GM23248 (cell line): ENCODE data around the gene RPS8. TPM values are rescaled to one million over a fixed set of nuclear protein-coding genes. Genes with fewer than 3 reads are reported as not detected.

Experiments
- DNase-seq: peaks from one replicate; pipeline ENCODE4 v3.0.0-alpha.2; 2015
- H2AFZ ChIP-seq: fragments of 200-600 bp; sonication (generic); 2 replicates; pipeline ENCODE4 v1.6.1; 2016; ENCODE audit warnings: antibody characterized with exemption
- H3F3A ChIP-seq: fragments of 200-600 bp; sonication (generic); 2 replicates; pipeline ENCODE4 v1.6.1; 2016; ENCODE audit warnings: mild to moderate bottlenecking, antibody characterized with exemption, mixed run types; ENCODE audit not compliant: insufficient read depth
- H3K27ac ChIP-seq: fragments of 200-600 bp; sonication (generic); 2 replicates; pipeline ENCODE4 v1.5.1; 2016; ENCODE audit warnings: mild to moderate bottlenecking
- H3K27me3 ChIP-seq: fragments of 200-600 bp; sonication (generic); replicated peaks from 2 replicates; pipeline ENCODE4 v1.6.1; 2016; ENCODE audit warnings: mild to moderate bottlenecking; ENCODE audit not compliant: insufficient read depth
- H3K36me3 ChIP-seq: fragments of 200-600 bp; sonication (generic); 2 replicates; pipeline ENCODE4 v1.6.1; 2016; ENCODE audit warnings: low read depth, mild to moderate bottlenecking
- H3K4me1 ChIP-seq: fragments of 200-600 bp; sonication (generic); 2 replicates; pipeline ENCODE4 v1.6.1; 2016; ENCODE audit warnings: mild to moderate bottlenecking; ENCODE audit not compliant: insufficient read depth
- H3K4me2 ChIP-seq: fragments of 200-600 bp; sonication (generic); one replicate; pipeline ENCODE4 v1.6.1; 2016; ENCODE audit warnings: mild to moderate bottlenecking; ENCODE audit not compliant: unreplicated experiment
- H3K4me3 ChIP-seq: fragments of 200-600 bp; sonication (generic); 2 replicates; pipeline ENCODE4 v1.5.1; 2016; ENCODE audit warnings: mild to moderate bottlenecking
- H3K79me2 ChIP-seq: fragments of 200-600 bp; sonication (generic); 2 replicates; pipeline ENCODE4 v1.6.1; 2016; ENCODE audit warnings: mild to moderate bottlenecking; ENCODE audit not compliant: insufficient read depth
- H3K9ac ChIP-seq: fragments of 200-600 bp; sonication (generic); 2 replicates; pipeline ENCODE4 v1.6.1; 2016; ENCODE audit warnings: mild to moderate bottlenecking
- H3K9me2 ChIP-seq: fragments of 200-600 bp; sonication (generic); 2 replicates; pipeline ENCODE4 v1.6.1; 2016; ENCODE audit warnings: mixed run types, mild to moderate bottlenecking, moderate library complexity; ENCODE audit not compliant: insufficient read depth
- H3K9me3 ChIP-seq: fragments of 200-600 bp; sonication (generic); one replicate; pipeline ENCODE4 v1.6.1; 2017; ENCODE audit warnings: low read depth
- H4K20me1 ChIP-seq: fragments of 200-600 bp; sonication (generic); 2 replicates; pipeline ENCODE4 v1.6.0; 2016; ENCODE audit not compliant: insufficient read depth
- EZH2 ChIP-seq: fragments of 200-600 bp; sonication (generic); IDR thresholded peaks from 2 replicates; pipeline ENCODE4 v1.6.1; 2018; ENCODE audit warnings: antibody characterized with exemption, mild to moderate bottlenecking; ENCODE audit not compliant: insufficient read depth, poor library complexity, severe bottlenecking
- EZH2phosphoT487 ChIP-seq: fragments of 200-600 bp; sonication (generic); IDR thresholded peaks from 2 replicates; pipeline ENCODE4 v1.6.1; 2018; ENCODE audit warnings: antibody characterized with exemption, moderate library complexity, mild to moderate bottlenecking, low read depth; ENCODE audit not compliant: insufficient read depth
- WGBS, 2 experiments: methylation state at CpG; one replicate each; pipeline ENCODE4 v1.1.6; 2015 to 2017; ENCODE audit warnings: low lambda C conversion rate in 2 of 2, low coverage in 1 of 2; ENCODE audit errors: missing lambda C conversion rate in 2 of 2; 5-methylcytosine and 5-hydroxymethylcytosine counted together
- in situ Hi-C: fragments of 300-500 bp; cut with MboI; formaldehyde crosslinking; loops from 2 replicates; pipeline ENCODE4 v1.15.0; 2020
- polyA plus RNA-seq: library from polyadenylated mRNA; unstranded; fragments of >200 nt; fragmentation: Nextera tagmentation; extraction: Ambion mirVana; gene quantifications from 2 replicates; pipeline ENCODE4 v1.2.1, GENCODE V29; 2016
- total RNA-seq: library from RNA; depleted of rRNA; stranded (reverse); fragments of >200 nt; shearing (Covaris generic); gene quantifications from 2 replicates; pipeline ENCODE4 v1.2.3, GENCODE V29; 2014

Gene RPS8
- total and polyA plus RNA-seq, 2 experiments from 2014 or later: 596 to 1,375 TPM

DNA sequence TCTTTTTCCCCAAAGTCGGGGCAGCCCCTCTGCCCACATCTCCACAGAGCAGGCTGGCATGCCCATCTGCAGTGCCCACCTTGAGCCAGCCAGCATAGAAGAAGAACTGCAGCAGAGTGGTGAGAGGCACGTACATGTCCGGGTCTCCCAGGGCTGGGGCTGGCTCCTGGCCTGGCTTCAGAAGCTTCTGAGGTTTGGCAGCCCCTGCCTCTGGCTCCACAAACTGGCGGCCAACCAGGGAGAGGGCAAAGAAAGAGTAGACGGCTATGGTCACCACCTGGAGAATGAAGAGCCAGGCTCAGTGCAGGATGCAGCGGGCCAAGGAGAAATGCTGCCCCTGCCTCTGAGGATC lies 9.7 kb downstream of the RPS8 start:
- Histone ChIP-seq H3K4me1 (no peaks in the 10 kb centered on the region), H3K27ac (no peak overlapping the region), H3K36me3 (peaks cover 11% of the 10 kb centered on the region; the same call in 1 of the 2 replicates), H3K9ac (no peak overlapping the region), H4K20me1 (no peaks in the 10 kb centered on the region), H3F3A (peaks cover 30% of the 10 kb centered on the region), H2AFZ (no peak overlapping the region), H3K27me3 (no peaks in the 10 kb centered on the region), H3K9me2 (no peaks in the 10 kb centered on the region), H3K4me2 (no peak overlapping the region), H3K9me3 (no peaks in the 10 kb centered on the region), H3K79me2 (no peaks in the 10 kb centered on the region), H3K4me3 (no peak overlapping the region)
- WGBS, 2 experiments: 84 to 89% methylated on average over 6 of the region's 6 CpGs
- no peak for DNase-seq
- TF ChIP-seq EZH2phosphoT487 (no peak), EZH2 (no peak)
- in situ Hi-C loops: no loop called here

DNA sequence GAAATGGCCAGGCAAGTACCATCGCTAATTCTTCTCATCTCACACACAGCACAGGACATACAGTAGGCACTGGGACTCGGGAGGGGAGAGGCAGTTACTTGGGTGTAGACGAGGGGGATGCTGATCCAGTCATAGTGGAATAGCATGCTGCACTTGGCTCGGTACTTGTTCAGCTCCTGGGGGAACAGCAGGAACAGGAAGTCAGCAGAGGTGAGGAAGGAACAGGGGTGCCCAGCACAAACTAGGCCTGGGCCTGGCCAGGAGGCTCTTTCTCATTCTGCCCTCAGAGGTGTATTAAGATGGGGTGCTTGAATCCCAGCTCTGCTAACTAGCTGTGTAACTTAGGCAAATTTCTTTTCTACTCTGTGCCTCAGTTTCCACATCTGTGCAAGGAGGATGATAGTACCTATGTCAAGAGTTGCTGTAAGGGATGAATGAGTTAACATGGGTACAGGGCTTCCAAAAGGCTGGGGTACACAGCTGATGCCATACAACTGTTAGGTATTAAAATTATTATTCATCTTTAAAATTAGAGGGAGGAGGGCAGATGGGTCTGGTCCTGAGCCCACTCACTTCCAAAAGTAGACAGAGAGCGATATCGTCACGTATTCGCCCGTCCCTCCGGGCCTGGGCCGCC lies 10.3 kb downstream of the RPS8 start:
- H3F3A ChIP-seq: peaks cover 24% of the 10 kb centered on the region
- H3K27me3 ChIP-seq: no peaks in the 10 kb centered on the region
- H3K9me3 ChIP-seq: no peaks in the 10 kb centered on the region
- no peak for DNase-seq
- no peaks in the 10 kb centered on the region for H4K20me1 ChIP-seq
- H3K36me3 ChIP-seq: peaks cover 8% of the 10 kb centered on the region; the same call in 1 of the 2 replicates
- H3K9ac ChIP-seq: peak overlapping the region; percentile 63
- in situ Hi-C loops: no loop called here
- no peaks in the 10 kb centered on the region for H3K79me2 ChIP-seq
- H3K4me2 ChIP-seq: peak overlapping the region; percentile 67
- WGBS, 2 experiments: 51 to 55% methylated on average over 11 of the region's 11 CpGs
- H3K4me3 ChIP-seq: peak overlapping the region; percentile 67
- H2AFZ ChIP-seq: peak overlapping the region; percentile 78; the same call in 1 of the 2 replicates
- no peaks in the 10 kb centered on the region for H3K4me1 ChIP-seq
- no peaks in the 10 kb centered on the region for H3K9me2 ChIP-seq
- TF ChIP-seq EZH2phosphoT487 (no peak), EZH2 (no peak)
- no peak overlapping the region for H3K27ac ChIP-seq

DNA sequence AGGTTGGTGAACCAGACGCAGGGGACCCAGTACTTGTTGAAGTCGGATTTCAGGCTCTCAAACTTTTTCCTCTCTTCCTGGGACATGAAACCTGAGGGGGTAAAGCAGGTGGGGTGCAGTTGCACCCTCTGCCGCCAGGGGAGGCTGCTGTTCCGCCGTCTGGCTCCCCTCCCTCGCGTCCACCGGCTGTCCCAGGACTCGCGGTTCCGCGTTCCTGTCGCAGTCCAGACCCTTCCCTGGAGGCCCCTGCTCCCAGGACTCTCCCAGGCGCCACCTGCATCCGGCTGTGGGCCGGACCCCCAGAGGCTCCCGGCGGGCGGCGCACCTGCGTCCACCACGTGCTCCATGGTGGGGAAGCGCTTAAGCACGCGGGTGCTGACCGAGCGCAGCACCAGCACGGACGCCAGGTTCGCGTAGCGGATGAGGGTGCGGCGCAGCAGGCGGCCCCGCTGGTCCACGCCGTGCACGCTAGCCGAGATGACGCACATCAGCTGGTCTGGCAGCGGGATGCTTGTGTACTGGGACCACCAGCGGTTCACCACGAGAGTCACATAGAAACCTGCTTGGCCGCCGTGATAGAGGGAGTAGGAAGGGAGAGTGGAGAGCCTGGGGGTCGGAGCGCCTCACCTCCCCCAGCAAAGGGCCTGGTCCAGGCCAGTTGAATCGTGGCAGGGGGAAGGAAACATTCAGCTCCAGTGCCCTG lies 10.9 kb downstream of the RPS8 start:
- 8 to 9% methylated on average over 44 to 46 of the region's 49 CpGs for WGBS, 2 experiments
- H3K4me2 ChIP-seq: peak overlapping the region; percentile 67
- in situ Hi-C loops: no loop called here
- no peaks in the 10 kb centered on the region for H3K4me1 ChIP-seq
- no peaks in the 10 kb centered on the region for H3K27me3 ChIP-seq
- H3K36me3 ChIP-seq: peaks cover 2% of the 10 kb centered on the region; the same call in 1 of the 2 replicates
- peak overlapping the region; percentile 67 for H3K4me3 ChIP-seq
- H3K9ac ChIP-seq: peak overlapping the region; percentile 63
- H3K9me2 ChIP-seq: no peaks in the 10 kb centered on the region
- no peak overlapping the region for H3K27ac ChIP-seq
- DNase-seq: peak; percentile 79
- peak overlapping the region; percentile 78 for H2AFZ ChIP-seq
- no peaks in the 10 kb centered on the region for H3K9me3 ChIP-seq
- H4K20me1 ChIP-seq: no peaks in the 10 kb centered on the region
- peaks cover 18% of the 10 kb centered on the region for H3F3A ChIP-seq
- H3K79me2 ChIP-seq: no peaks in the 10 kb centered on the region
- no peak for TF ChIP-seq EZH2phosphoT487

DNA sequence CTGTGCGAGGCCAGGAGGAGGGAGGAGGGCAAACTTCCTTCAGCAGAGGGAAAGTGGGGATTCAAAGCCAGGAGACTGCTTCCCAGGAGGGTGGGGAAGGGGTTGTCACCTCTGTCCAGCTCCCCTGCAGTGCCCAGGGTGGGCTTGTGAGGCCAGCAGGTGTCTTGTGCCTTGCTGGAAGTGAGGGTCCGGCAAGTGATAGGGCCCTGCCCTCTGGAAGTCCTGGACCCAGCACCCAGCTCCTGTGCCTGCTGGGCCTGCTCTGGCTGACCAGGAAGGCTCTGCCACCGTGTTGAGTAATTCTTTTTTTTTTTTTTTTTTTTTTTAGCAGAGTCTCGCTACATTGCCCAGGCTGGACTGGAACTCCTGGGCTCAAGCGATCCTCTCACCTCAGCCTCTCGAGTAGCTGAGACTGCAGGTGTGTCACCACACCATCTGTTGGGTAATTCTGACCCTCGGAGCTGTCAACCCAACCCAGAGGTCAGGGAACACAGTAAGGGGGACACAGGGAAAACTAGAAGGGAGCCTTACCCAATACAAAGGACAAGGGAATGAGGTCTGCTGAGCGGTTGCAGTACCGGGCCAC lies 11.6 kb downstream of the RPS8 start:
- Histone ChIP-seq H3F3A (peaks cover 11% of the 10 kb centered on the region), H3K9me2 (no peaks in the 10 kb centered on the region), H3K27ac (no peak overlapping the region), H3K4me3 (no peak overlapping the region), H3K4me1 (no peaks in the 10 kb centered on the region), H3K9ac (0 out of 2 replicates have a peak overlapping the region, but pooled peaks have one; percentile 63), H2AFZ (no peak overlapping the region), H3K9me3 (no peaks in the 10 kb centered on the region), H3K27me3 (no peaks in the 10 kb centered on the region), H3K36me3 (no peaks in the 10 kb centered on the region), H4K20me1 (no peaks in the 10 kb centered on the region), H3K79me2 (no peaks in the 10 kb centered on the region), H3K4me2 (no peak overlapping the region)
- TF ChIP-seq EZH2phosphoT487: no peak
- TF ChIP-seq EZH2: no peak
- DNase-seq: peak; percentile 23
- in situ Hi-C loops: no loop called here
- 71 to 78% methylated on average over 6 to 9 of the region's 9 CpGs for WGBS, 2 experiments
